HFFc6 (cell line): ENCODE results near the gene FBXO34. TPM values are rescaled to one million over a fixed set of nuclear protein-coding genes. Genes with fewer than 3 reads are reported as not detected.
"Not testable (repeated sequence)": the region's sequence is repeated elsewhere in the genome, so short reads cannot be mapped to it uniquely, and the experiment has no call there.

ENCODE experiments used
- DNase-seq: peaks from one replicate; pipeline ENCODE4 v3.0.0-alpha.2; 2018
- H3K27ac Mint-ChIP-seq: 2 replicates; pipeline ENCODE4 v1.8.0; 2020; ENCODE audit warnings: mild to moderate bottlenecking, mixed read lengths
- H3K27me3 Mint-ChIP-seq: 2 replicates; pipeline ENCODE4 v1.8.0; 2021; ENCODE audit warnings: mild to moderate bottlenecking, moderate library complexity, mixed read lengths; ENCODE audit not compliant: insufficient read depth
- H3K36me3 Mint-ChIP-seq: 2 replicates; pipeline ENCODE4 v1.8.0; 2021; ENCODE audit warnings: low read depth, mixed read lengths
- H3K4me1 Mint-ChIP-seq: 2 replicates; pipeline ENCODE4 v1.8.0; 2020; ENCODE audit warnings: low read depth, mixed read lengths
- H3K4me3 Mint-ChIP-seq: 2 replicates; pipeline ENCODE4 v1.8.0; 2020; ENCODE audit warnings: mild to moderate bottlenecking, moderate library complexity, mixed read lengths
- H3K9me3 Mint-ChIP-seq: 2 replicates; pipeline ENCODE4 v1.8.0; 2020; ENCODE audit warnings: mild to moderate bottlenecking, mixed read lengths
- total RNA-seq, 6 experiments: library from RNA; stranded (reverse); fragmentation: NEBNext Ultra II Directional; extraction: Animal tissue kit (Norgen Biotek cat#: 25700); gene quantifications; 2 replicates in 1 of 6; 3 replicates in 5 of 6; pipeline ENCODE4 v1.2.3, GENCODE V29; 2021
- TF ChIP-seq, protein P1 (sequence below): fragments of 200-600 bp; sonication (generic); IDR thresholded peaks from 2 replicates; pipeline ENCODE4 v1.5.0; 2021; ENCODE audit warnings: antibody characterized with exemption, mild to moderate bottlenecking

FBXO34 gene
- total RNA-seq, 6 experiments from 2014 or later, result 10.3 to 13.5 (median 11.7) TPM

DNA sequence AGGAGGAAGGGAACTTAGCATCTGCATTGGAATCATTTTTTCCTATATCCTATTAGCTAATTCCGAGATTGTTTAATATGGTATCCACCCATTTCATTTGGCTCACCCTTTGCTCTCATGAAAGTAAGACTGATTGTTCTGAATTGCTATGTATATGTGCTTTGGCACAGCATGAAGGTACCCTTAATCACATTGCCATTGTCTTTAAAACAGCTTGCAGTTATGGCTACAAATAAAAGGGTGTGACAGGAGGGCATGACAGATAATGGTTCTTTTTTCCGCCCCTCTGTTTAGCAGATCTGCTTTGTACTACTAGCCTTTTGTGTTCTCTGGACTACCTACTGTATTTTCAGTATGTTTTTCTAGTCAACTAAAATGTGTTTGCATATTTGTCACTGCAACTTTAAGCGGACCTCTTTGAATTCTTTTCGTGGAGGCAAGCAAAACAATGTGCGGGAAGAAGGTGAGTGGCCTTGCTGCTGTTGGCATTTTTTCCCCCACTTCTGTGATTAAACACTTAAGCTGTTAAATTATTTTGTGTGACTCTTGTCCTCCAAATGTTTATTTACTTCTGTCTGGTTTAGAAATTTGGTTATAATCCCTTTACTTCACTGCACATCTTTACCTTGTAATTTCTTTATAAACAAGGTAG, 35.8 kb downstream of the FBXO34 start:
- Mint-ChIP-seq H3K4me1 (peaks cover 25% of the 10 kb centered on the region), H3K27ac (no peak overlapping the region), H3K36me3 (peaks cover 11% of the 10 kb centered on the region), H3K4me3 (no peak overlapping the region), H3K27me3 (no peaks in the 10 kb centered on the region), H3K9me3 (peaks cover 11% of the 10 kb centered on the region)
- TF ChIP-seq, protein P1, sequence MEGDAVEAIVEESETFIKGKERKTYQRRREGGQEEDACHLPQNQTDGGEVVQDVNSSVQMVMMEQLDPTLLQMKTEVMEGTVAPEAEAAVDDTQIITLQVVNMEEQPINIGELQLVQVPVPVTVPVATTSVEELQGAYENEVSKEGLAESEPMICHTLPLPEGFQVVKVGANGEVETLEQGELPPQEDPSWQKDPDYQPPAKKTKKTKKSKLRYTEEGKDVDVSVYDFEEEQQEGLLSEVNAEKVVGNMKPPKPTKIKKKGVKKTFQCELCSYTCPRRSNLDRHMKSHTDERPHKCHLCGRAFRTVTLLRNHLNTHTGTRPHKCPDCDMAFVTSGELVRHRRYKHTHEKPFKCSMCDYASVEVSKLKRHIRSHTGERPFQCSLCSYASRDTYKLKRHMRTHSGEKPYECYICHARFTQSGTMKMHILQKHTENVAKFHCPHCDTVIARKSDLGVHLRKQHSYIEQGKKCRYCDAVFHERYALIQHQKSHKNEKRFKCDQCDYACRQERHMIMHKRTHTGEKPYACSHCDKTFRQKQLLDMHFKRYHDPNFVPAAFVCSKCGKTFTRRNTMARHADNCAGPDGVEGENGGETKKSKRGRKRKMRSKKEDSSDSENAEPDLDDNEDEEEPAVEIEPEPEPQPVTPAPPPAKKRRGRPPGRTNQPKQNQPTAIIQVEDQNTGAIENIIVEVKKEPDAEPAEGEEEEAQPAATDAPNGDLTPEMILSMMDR, result no peak
- DNase-seq, result no peak

DNA sequence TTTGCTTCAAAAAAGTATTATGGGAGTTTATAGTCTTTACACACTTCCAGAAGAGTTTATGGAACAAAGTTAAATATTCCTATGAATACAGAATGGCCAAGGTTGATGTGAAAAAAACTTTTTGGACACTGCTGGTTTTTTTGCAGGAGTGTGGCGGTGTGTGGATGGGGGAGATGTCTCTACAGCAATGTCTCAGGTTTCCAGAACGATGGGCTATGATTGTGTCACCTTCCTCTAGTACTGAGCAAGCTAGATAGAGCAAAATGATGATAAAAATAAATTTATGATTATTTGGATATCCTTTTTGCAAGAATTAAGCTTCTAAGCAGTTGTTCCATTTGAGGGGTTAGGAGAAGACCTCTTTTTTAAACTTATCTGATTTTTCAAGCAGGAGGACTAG, 37.9 kb downstream of the FBXO34 start:
- H3K9me3 Mint-ChIP-seq, result peaks cover 27% of the 10 kb centered on the region
- no peak overlapping the region for H3K4me3 Mint-ChIP-seq
- no peak overlapping the region for H3K27ac Mint-ChIP-seq
- H3K27me3 Mint-ChIP-seq, result no peaks in the 10 kb centered on the region
- no peak for DNase-seq
- TF ChIP-seq, protein P1, result no peak
- H3K36me3 Mint-ChIP-seq, result peaks cover 28% of the 10 kb centered on the region
- H3K4me1 Mint-ChIP-seq, result peaks cover 21% of the 10 kb centered on the region

DNA sequence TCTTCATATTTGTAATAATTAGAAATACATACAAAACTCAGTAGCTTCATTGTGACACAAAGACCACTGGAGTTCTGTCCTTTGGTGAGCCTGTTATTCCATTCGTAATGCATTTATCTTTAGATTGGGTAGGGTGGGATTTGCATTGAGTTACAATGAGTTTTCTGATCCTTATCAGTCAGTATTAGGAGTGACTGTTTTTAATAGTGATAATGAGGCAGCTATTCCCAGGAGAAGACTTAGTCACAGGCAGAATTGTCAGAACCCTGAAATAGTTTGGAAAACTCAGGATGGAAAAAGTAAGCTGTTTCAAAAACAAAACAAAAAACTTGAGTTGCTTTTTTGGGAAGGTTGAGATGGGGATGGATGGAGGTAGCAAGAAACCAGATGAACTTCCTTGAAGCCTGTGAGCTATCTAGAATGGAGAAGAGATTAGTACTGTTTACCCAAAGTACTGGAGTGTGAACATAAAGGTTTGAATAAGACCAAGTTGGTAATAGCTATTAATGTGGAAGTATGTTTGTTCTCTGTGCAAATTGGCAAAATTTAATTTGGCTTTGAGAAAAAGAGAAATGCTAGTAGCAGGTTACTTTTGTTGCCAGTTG, 38.6 kb downstream of the FBXO34 start:
- H3K9me3 Mint-ChIP-seq, result peaks cover 27% of the 10 kb centered on the region
- peaks cover 21% of the 10 kb centered on the region for H3K4me1 Mint-ChIP-seq
- TF ChIP-seq, protein P1, result no peak
- H3K27me3 Mint-ChIP-seq, result no peaks in the 10 kb centered on the region
- H3K4me3 Mint-ChIP-seq, result no peak overlapping the region
- peak; percentile 2 for DNase-seq
- peaks cover 28% of the 10 kb centered on the region for H3K36me3 Mint-ChIP-seq
- H3K27ac Mint-ChIP-seq, result peak overlapping the region; percentile 3; the same call in 1 of the 2 replicates

DNA sequence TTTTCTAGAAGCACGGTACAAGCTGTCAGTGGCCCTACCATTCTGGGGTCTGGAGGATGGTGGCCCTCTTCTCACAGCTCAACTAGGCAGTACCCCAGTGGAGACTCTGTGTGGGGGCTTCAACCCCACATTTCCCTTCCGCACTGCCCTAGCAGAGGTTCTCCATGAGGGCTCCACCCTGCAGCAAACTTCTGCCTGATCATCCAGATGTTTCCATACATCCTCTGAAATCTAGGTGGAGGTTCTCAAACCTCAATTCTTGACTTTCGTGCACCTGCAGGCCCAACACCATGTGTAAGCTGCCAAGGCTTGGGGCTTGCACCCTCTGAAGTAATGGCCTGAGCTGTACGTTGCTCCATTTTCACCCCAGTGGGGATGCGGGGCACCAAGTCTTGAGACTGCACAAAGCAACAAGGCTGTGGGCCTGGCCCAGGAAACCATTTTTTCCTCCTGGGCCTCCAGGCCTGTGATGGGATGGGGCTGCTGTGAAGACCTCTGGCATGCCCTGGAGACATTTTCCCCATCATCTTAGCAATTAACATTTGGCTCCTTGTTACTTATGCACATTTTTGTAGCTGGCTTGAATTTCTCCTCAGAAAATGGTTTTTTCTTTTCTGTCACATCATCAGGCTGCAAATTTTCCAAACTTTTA, 41.3 kb downstream of the FBXO34 start:
- not testable (repeated sequence) for H3K4me3 Mint-ChIP-seq, H3K27ac Mint-ChIP-seq, DNase-seq, H3K27me3 Mint-ChIP-seq
- Mint-ChIP-seq H3K4me1 (peaks cover 21% of the 10 kb centered on the region), H3K36me3 (peaks cover 36% of the 10 kb centered on the region), H3K9me3 (peaks cover 27% of the 10 kb centered on the region)

DNA sequence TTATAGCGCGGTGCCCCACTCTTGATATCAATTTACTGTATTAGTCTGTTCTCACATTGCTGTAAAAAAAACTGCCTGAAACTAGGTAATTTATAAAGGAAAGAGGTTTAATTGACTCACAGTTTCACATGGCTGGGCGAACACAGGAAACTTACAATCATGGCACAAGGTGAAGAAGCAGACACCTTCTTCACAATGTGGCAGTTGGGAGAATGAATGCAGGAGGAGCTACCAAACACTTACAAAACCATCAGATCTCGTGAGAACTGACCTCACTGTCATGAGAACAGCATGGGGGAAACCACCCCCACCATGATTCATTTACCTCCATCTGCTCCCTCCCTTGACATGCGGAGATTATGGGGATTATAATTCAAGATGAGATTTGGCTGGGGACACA, 42.3 kb downstream of the FBXO34 start:
- Mint-ChIP-seq H3K4me3 (no peak overlapping the region), H3K27me3 (no peaks in the 10 kb centered on the region), H3K36me3 (peaks cover 36% of the 10 kb centered on the region), H3K27ac (no peak overlapping the region), H3K4me1 (peaks cover 21% of the 10 kb centered on the region), H3K9me3 (peaks cover 27% of the 10 kb centered on the region)
- DNase-seq, result no peak
- TF ChIP-seq, protein P1, result no peak

DNA sequence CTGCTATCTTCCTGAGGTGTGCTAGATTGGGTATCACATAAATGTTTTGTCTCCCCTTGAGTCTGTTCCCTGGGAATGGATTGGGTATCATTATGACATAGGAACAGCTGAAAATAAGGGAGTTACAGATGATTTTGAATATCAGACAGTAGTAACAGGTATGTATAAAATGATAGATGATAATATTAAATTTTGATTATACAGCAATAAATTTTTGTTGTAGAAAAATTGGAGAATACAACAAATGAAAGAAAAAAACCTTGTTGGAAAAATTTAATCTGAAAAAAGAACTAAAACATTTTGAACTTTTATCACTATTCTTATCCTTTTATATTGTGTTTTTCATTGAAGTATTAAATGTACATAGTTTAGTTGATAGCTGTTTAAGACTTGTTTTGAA, 43.2 kb downstream of the FBXO34 start:
- no peaks in the 10 kb centered on the region for H3K27me3 Mint-ChIP-seq
- DNase-seq, result no peak
- H3K4me1 Mint-ChIP-seq, result peaks cover 16% of the 10 kb centered on the region
- H3K36me3 Mint-ChIP-seq, result peaks cover 36% of the 10 kb centered on the region
- H3K27ac Mint-ChIP-seq, result no peak overlapping the region
- H3K9me3 Mint-ChIP-seq, result peaks cover 27% of the 10 kb centered on the region
- TF ChIP-seq, protein P1, result no peak
- no peak overlapping the region for H3K4me3 Mint-ChIP-seq
